K562 (cell line): ENCODE results near the gene PPP1R14C. TPM values are rescaled to one million over a fixed set of nuclear protein-coding genes. Genes with fewer than 3 reads are reported as not detected.

ENCODE experiments used
- ARID1B ChIP-seq: fragments of 450-650 bp; IDR thresholded peaks from 2 replicates; pipeline ENCODE4 v1.6.1; 2016; ENCODE audit warnings: antibody characterized with exemption, mild to moderate bottlenecking, inconsistent platforms
- C11orf30 ChIP-seq: fragments of 450-650 bp; IDR thresholded peaks from 2 replicates; pipeline ENCODE4 v1.6.1; 2016; ENCODE audit warnings: low read depth, mild to moderate bottlenecking
- DPF2 ChIP-seq: fragments of 450-650 bp; IDR thresholded peaks from 2 replicates; pipeline ENCODE4 v1.6.1; 2016
- FOXA3 ChIP-seq, 2 experiments: fragments of 450-650 bp in 1 of 2; sonication (generic) in 1 of 2; formaldehyde crosslinking; IDR thresholded peaks in 1 of 2; conservative IDR thresholded peaks in 1 of 2; 2 replicates each; pipeline versions ENCODE4 v1.4.0 to v1.8.0; 2020 to 2022; ENCODE audit warnings: mild to moderate bottlenecking in 2 of 2, missing genetic modification reagents in 1 of 2
- FOXK2 ChIP-seq, 2 experiments: fragments of 450-650 bp; IDR thresholded peaks in 1 of 2; conservative IDR thresholded peaks in 1 of 2; 2 replicates each; pipeline ENCODE4 v1.6.1; 2016; ENCODE audit warnings: low read depth in 2 of 2, mild to moderate bottlenecking in 1 of 2
- JUN ChIP-seq, 2 experiments: sonication (generic) in 1 of 2; formaldehyde crosslinking in 1 of 2; IDR thresholded peaks; 2 replicates each; pipeline versions ENCODE4 v1.6.1 to v1.8.0; 2012 to 2022; ENCODE audit warnings: borderline replicate concordance in 2 of 2, mild to moderate bottlenecking in 2 of 2, improper control_type of control experiment in 1 of 2, low read depth in 1 of 2, low read length in 1 of 2, missing genetic modification reagents in 1 of 2
- JUND ChIP-seq, 2 experiments: IDR thresholded peaks; 2 replicates in 1 of 2; 3 replicates in 1 of 2; pipeline ENCODE4 v1.6.1; 2011; ENCODE audit warnings: borderline replicate concordance in 2 of 2, low read depth in 2 of 2, low read length in 2 of 2, improper control_type of control experiment in 1 of 2, missing biosample characterization in 1 of 2, missing genetic modification characterization in 1 of 2, missing genetic modification reagents in 1 of 2
- KDM1A ChIP-seq, 2 experiments: fragments of 450-650 bp; IDR thresholded peaks; 2 replicates each; pipeline ENCODE4 v1.6.1; 2016; ENCODE audit warnings: mild to moderate bottlenecking in 2 of 2
- MGA ChIP-seq: fragments of 450-650 bp; IDR thresholded peaks from 2 replicates; pipeline ENCODE4 v1.6.1; 2016; ENCODE audit warnings: mild to moderate bottlenecking, moderate library complexity
- NFIX ChIP-seq: fragments of 250-450 bp; sonication (Bioruptor Pico); IDR thresholded peaks from 2 replicates; pipeline ENCODE4 v1.4.0; 2020; ENCODE audit warnings: low read depth, mild to moderate bottlenecking, moderate library complexity
- NR2F6 ChIP-seq: fragments of 450-650 bp; formaldehyde crosslinking; IDR thresholded peaks from 2 replicates; pipeline ENCODE4 v1.4.0; 2020; ENCODE audit warnings: mild to moderate bottlenecking
- SPI1 ChIP-seq: IDR thresholded peaks from 2 replicates; pipeline ENCODE4 v1.6.1; 2011; ENCODE audit warnings: low read depth, low read length, control low read depth, borderline replicate concordance
- TAF7 ChIP-seq: fragments of 450-650 bp; IDR thresholded peaks from 2 replicates; pipeline ENCODE4 v1.6.1; 2016; ENCODE audit warnings: missing genetic modification characterization, missing compliant biosample characterization
- TRIM24 ChIP-seq, 2 experiments: fragments of 450-650 bp; IDR thresholded peaks; 2 replicates each; pipeline ENCODE4 v1.6.1; 2016
- ZEB2 ChIP-seq: fragments of 450-650 bp; IDR thresholded peaks from 2 replicates; pipeline ENCODE4 v1.6.1; 2016
- ZFPM2 ChIP-seq: fragments of 250-450 bp; sonication (Bioruptor Pico); IDR thresholded peaks from 2 replicates; pipeline ENCODE4 v1.5.1; 2022; ENCODE audit warnings: mild to moderate bottlenecking
- ZNF589 ChIP-seq: fragments of 200-800 bp; sonication (Bioruptor generic); IDR thresholded peaks from 2 replicates; pipeline ENCODE4 v1.6.1; 2016; ENCODE audit warnings: low read depth, missing genetic modification characterization, missing compliant biosample characterization
- ZNF668 ChIP-seq: fragments of 250-450 bp; sonication (Bioruptor Pico); IDR thresholded peaks from 2 replicates; pipeline ENCODE4 v1.8.0; 2022; ENCODE audit warnings: mild to moderate bottlenecking, inconsistent platforms
- polyA plus RNA-seq, 8 experiments: library from polyadenylated mRNA; depleted of rRNA in 4 of 8; stranded (reverse) in 5 of 8; unstranded in 3 of 8; fragments of >200 nt; fragmentation: Nextera tagmentation in 2 of 8; fragmentation: Illumina TruSeq in 1 of 8; extraction: Ambion mirVana in 2 of 8; extraction: Trizol in 1 of 8; gene quantifications; 2 replicates each; pipeline versions ENCODE4 v1.2.1 to v1.2.3, GENCODE V29; 2011 to 2014; ENCODE audit warnings: inconsistent platforms in 1 of 8, missing spikeins in 1 of 8
- total RNA-seq, 7 experiments: library from RNA; depleted of rRNA in 6 of 7; stranded (reverse); fragments of >200 nt in 6 of 7; fragmentation: Illumina TruSeq in 2 of 7; extraction: Trizol in 2 of 7; gene quantifications; 2 replicates each; pipeline versions ENCODE4 v1.2.1 to v1.2.3, GENCODE V29; 2011 to 2021; ENCODE audit warnings: low replicate concordance in 1 of 7

Gene PPP1R14C
- total and polyA plus RNA-seq, 9 of the 15 experiments (the other 6 are each of a cell fraction or from before 2014, with no cell fraction given), result 4.5 to 16.6 (median 11.9) TPM

- peak; percentile 75 for TF ChIP-seq JUN (IDR thresholded peaks at IDR 0.05; ENCODE audit: borderline replicate concordance, low read depth, low read length)
- TF ChIP-seq JUN (CRISPR knock-in tag; IDR thresholded peaks at IDR 0.05; ENCODE audit: borderline replicate concordance), result no peak
- no peak for TF ChIP-seq ZNF668 (CRISPR knock-in tag)
- TF ChIP-seq KDM1A (IDR thresholded peaks at IDR 0.05), result peak in 1 of 2 experiments; percentile 16; a peak in 1 of 4 replicates
- peak; percentile 10; the same call in 1 of the 2 replicates for TF ChIP-seq ZFPM2
- TF ChIP-seq FOXK2 (conservative IDR thresholded peaks at IDR 0.05 in 1 of 2, IDR thresholded peaks at IDR 0.05 in 1 of 2; ENCODE audit: low read depth in 2 of 2), result 0 out of 4 replicates have a peak, but pooled peaks of 1 of the 2 experiments have one; percentile 41
- TF ChIP-seq SPI1, result no peak
- 0 out of 2 replicates have a peak, but pooled peaks have one; percentile 2 for TF ChIP-seq ZNF589 (CRISPR knock-in tag)
- TF ChIP-seq MGA, result peak; percentile 51; the same call in 1 of the 2 replicates
- peak; percentile 63; the same call in 1 of the 2 replicates for TF ChIP-seq DPF2
- peak; percentile 63; the same call in 1 of the 2 replicates for TF ChIP-seq C11orf30
- TF ChIP-seq ARID1B, result peak; percentile 56; the same call in 1 of the 2 replicates
- TF ChIP-seq TRIM24 (IDR thresholded peaks at IDR 0.05), result no peak
- TF ChIP-seq NR2F6 (CRISPR knock-in tag), result 0 out of 2 replicates have a peak, but pooled peaks have one; percentile 50
- 0 out of 2 replicates have a peak, but pooled peaks have one; percentile 38 for TF ChIP-seq ZEB2
- peak in 1 of 2 experiments; percentile 28; a peak in 1 of 4 replicates for TF ChIP-seq FOXA3 (CRISPR knock-in tag; conservative IDR thresholded peaks at IDR 0.05 in 1 of 2, IDR thresholded peaks at IDR 0.05 in 1 of 2)
- peak; percentile 88 for TF ChIP-seq JUND (IDR thresholded peaks at IDR 0.05; ENCODE audit: borderline replicate concordance, low read depth, low read length)
- TF ChIP-seq JUND (tag; IDR thresholded peaks at IDR 0.05; ENCODE audit: borderline replicate concordance, low read depth, low read length), result peak; percentile 78; the same call in 1 of the 3 replicates
- TF ChIP-seq NFIX (CRISPR knock-in tag), result no peak
- TF ChIP-seq TAF7, result no peak
These were observed 130.1 kb downstream of the PPP1R14C start (continued) for GRCh38 chr6:150272976-150273315.
